NCI-H1092 (cell line): ENCODE data around the gene COMT.
A peak's percentile ranks its signal among the peaks of the same experiment; 100 is the strongest.
"Not testable (repeated sequence)": the region's sequence is repeated elsewhere in the genome, so short reads cannot be mapped to it uniquely, and the experiment has no call there.

Experiments
- DNase-seq: peaks from one replicate; lab custom pipeline; 2025; lab: John Stamatoyannopoulos, UW

Gene COMT

DNA sequence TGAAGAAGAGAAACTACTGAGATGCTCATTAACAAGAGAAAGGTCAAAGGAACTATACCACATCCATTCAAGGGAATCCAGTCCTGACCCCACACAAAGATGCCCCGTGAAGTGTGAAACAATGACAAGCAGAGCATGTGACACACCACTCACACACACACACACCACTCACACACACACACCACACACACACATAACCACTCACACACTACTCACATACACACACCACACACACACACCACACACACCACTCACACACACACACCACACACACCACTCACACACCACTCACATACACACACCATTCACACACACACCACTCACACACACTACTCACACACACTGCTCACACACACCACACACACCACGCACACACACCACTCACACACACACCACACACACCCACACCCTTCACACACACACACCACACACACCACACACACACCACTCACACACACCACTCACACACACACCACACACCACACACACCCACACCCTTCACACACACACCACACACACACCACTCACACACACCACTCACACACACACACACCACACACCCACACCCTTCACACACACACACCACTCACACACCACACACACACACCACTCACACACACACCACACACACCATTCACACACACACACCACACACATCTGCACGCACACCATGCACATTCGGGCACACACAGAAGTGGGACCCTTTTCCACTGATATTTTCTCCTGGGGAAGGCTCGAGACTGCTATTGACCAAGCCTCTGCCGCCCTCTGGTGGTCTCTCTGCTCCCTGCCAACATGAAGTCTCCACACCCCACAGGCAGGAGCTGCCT lies 32.0 kb upstream of the COMT start:
- DNase-seq = peak; percentile 43

DNA sequence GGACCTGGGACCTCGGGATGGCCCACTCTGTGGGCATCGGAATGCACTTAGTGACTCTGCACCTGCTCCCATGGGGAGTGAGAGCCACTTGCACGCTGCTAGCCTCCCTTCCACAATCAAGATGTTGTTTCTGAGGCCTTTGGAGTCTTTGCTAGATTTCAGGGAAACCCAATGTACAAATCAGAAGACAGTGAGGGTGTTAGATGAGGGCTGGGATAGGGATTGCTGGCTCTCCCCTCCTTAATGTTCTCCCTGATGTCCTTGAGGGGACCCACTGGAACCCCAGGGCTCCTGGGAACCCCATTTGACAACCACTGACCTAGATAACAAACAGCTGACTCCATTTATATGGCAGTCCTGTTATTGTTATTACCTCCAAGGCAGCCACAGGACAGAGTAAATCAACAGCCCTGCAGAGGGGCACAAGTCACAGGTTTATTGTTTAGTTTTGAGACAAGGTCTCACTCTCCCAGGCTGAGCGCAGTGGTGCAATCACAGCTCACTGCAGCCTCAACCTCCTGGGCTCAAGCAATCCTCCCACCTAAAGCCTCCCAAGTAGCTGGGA lies 31.3 kb upstream of the COMT start:
- no peak for DNase-seq

GRCh38 chr22:19911540-19912270 lies 29.9 kb upstream of the COMT start:
- no peak for DNase-seq

- no peak for DNase-seq
Measured at GRCh38 chr22:19912271-19912999, 29.1 kb upstream of the COMT start.

DNA sequence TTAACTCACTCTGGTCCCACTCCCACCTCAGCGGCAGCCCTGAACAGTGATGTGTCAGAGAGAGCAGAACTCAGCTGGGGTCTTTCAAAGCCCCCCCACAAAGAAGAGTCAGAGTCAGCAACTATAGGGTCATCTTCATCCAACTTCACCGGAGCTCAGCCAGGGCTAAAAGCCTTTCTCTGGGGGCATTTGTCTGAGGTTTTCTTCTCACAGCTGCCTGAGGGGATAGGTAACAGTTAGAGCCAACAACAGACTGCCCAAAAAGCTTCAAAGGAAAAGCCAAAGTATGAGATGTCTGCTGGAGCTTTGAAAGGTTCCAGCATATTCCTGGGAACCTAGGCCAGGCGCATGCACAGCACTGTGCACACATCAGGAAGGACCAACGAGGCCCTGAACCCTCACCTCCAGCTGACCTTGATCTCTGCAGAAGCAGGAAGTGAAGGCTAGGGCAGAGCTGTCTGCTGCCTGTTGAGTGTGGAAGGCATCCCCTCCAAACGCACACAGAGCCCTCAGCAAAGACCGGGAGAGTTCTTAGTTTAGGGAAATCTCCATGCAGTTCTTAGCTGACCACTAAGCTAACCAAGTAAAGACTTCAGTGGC lies 28.1 kb upstream of the COMT start:
- DNase-seq = no peak

GRCh38 chr22:19914201-19914943 lies 27.2 kb upstream of the COMT start:
- no peak for DNase-seq

DNA sequence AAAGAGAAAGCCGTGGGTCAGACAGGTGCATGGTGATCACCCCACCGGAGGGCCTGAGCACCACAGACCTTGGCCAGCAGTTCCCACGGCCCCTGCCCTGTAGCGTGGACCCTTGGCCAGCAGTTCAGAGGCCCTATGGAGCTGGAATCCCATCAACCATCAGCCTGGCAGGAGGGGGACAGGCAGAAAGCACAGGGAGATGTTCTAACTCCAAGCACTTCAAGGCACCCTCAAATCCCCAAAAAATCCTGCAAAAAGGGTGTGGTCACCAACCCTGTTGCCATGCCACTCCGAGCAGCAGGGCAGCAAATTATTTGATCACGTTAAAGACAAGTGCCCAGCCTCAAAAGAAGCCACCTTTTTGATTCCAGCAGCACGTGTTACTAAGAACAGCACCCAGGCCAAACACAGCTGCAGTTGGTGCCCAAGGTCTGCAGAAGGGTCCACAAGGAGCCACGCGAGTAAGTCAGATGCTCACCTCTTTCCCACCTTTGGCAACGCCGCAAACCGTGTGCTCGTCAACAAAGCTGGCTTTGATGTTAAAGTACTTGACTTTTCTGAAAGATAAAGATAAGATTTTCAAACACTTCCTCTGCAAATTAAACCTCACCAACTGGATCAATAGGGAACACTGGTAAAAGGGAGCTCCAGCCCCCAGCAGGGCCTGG lies 26.2 kb upstream of the COMT start:
- no peak for DNase-seq

DNA sequence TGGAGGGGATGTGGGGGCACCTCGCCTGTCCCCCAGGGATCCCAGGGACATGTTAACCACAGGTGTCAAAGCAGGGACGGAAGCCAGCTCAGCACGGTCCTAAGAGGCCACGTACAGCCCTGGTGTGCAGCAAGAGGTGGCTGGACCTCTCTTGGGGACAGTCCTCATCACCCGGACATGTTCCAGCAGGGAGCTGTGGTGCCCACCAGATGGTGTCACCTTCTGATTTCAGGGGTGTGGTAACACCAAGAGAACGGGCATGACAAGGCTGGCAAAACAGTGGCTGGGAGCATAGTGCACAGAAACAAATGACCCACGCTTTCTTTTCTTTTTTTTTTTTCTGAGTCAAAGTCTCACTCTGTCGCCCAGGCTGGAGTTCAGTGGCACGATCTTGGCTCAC lies 25.6 kb upstream of the COMT start:
- DNase-seq = no peak

DNA sequence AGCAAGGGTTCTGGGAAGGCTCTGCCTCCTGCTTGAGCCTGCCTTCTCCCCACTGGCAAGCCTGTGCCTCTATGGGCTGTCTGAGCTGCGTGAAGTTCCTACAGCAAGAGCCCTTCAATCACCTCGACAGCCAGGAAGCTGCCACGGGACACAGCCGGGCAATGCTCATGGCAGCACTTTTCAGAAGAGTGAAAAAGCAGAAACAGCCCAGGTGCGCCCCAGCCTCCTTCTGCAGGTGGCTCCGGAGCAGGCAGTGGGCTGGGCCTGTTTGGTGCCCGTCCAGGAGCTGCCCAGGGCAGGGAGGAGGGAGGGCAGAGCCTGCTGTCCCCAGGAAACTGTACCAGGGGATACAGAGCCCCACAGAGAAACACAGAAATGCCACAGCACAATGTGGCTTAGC lies 24.6 kb upstream of the COMT start:
- no peak for DNase-seq

- no peak for DNase-seq
Measured at GRCh38 chr22:19917389-19918138, 24.0 kb upstream of the COMT start.

GRCh38 chr22:19918332-19919106 lies 23.1 kb upstream of the COMT start:
- DNase-seq = no peak

DNA sequence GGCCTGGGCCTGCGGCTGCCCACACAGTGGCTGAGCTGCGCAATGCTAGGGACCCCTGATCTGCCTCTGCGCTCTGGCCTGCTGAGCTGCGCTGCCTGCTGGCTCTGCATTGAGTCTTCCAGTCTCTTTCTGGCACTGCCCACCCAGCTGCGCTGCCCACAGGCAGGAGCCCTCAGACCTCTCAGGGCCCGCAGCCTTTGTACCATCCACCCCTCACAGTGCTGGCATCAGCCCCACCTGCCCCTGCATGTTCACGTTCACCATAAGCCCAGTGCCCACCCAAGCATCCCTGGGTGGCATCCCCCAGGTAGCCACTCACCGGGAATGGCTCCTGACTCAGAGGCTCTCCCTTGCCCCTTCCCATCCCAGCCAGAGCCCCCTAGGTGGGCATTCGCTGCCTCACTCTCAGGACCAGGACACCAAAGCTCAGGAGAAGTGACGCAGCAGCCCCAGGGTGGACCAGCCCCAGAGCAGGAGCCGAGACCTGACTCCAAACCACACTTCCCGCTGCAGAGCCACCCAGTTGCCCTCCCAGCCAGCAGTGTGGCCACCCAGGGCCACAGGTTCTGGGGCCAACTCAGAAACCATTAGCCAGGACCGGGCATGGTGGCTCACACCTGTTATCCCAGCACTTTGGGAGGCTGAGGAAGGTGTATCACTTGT lies 21.7 kb upstream of the COMT start:
- no peak for DNase-seq

DNA sequence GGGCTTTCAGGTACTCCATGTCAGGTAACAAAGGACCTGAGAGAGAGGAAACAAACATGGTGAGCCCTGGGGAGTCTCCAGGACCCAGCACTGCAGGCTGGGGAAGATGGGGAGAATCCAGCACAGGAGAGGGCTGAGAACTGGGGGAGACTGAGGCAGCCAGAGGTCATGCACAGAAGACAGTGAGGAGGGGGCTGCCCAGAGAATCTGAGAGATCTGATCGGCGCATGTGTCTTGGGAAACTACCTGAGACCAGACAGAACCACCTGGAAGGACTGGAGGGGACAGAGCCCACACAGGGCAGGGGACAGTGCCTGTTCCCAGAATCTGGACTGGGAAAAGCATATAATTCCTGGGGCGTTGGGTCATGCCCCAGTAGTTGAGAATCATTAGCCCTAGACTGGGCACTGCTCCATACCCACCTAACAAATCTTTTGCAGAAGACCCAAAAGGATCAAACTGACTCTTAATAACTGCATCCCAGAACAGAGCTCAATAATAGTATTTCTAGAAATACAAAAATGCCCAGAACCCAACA lies 20.0 kb upstream of the COMT start:
- no peak for DNase-seq

DNA sequence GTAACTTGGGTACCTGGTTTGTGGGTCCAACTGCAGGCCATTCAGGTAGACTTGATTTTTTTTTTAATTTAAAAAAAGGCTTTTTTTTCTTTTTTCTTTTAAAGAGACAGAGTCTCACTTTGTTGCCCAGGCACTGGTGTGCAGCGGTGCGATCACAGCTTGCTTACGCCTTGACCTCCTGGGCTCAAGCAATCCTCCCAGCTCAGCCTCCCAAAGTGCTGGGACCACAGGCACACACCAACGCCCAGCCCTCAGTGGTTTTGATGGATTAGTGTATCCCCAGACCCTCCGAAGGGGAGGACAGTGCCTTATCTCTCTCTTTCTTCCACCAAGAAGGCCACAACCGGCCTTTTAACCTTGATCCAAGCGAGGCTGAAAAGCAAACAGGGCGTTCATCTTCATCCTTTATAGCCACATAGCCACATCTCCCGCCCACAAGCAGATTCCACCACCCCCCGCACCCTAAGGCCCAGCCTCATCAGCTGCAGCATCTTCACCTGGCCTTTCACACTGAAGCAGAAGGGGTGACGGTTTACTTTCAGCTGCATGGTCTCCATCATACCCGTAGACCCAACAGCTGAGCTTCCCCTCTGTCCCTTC lies 17.6 kb upstream of the COMT start:
- DNase-seq = no peak

GRCh38 chr22:19926028-19926427 lies 15.5 kb upstream of the COMT start:
- DNase-seq = not testable (repeated sequence)

GRCh38 chr22:19927696-19928095 lies 13.9 kb upstream of the COMT start:
- DNase-seq = no peak

DNA sequence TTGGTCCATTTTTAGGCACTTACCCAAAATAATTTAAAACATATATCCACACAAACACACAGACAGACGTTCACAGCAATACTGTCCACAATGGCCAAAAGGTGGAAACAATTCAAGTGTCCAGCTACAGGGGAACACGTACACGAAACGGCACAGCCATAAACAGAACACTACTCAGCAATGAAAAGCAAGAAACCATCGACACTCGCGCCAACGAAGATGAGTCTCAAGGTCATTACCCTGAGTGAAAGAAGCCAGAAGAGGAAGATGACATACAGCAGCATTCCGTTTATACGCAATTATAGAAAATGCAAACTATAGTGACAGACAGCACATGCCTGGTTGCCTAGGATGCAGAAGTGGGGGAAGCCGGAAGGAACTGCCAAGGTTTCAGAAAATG lies 13.4 kb upstream of the COMT start:
- DNase-seq = no peak
